Loucy (cell line): ENCODE measurements around the gene RPP40.

Experiments used
- EZH2phosphoT487 ChIP-seq: fragments of 200-600 bp; IDR thresholded peaks from 2 replicates; pipeline ENCODE4 v1.6.1; 2018; ENCODE audit warnings: antibody characterized with exemption, mild to moderate bottlenecking, moderate library complexity, borderline replicate concordance
- TF ChIP-seq, protein P1 (sequence below): fragments of 200-600 bp; sonication (generic); conservative IDR thresholded peaks from 2 replicates; pipeline ENCODE4 v1.5.1; 2014; ENCODE audit warnings: mild to moderate bottlenecking, antibody characterized with exemption, low read length

- TF ChIP-seq, protein P1, sequence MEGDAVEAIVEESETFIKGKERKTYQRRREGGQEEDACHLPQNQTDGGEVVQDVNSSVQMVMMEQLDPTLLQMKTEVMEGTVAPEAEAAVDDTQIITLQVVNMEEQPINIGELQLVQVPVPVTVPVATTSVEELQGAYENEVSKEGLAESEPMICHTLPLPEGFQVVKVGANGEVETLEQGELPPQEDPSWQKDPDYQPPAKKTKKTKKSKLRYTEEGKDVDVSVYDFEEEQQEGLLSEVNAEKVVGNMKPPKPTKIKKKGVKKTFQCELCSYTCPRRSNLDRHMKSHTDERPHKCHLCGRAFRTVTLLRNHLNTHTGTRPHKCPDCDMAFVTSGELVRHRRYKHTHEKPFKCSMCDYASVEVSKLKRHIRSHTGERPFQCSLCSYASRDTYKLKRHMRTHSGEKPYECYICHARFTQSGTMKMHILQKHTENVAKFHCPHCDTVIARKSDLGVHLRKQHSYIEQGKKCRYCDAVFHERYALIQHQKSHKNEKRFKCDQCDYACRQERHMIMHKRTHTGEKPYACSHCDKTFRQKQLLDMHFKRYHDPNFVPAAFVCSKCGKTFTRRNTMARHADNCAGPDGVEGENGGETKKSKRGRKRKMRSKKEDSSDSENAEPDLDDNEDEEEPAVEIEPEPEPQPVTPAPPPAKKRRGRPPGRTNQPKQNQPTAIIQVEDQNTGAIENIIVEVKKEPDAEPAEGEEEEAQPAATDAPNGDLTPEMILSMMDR, result no peak
- TF ChIP-seq EZH2phosphoT487, result no peak
Observed at GRCh38 chr6:4977468-4977867, 26.4 kb downstream of the RPP40 start.
